ENCODE measurements around the gene SLC1A7. TPM values are rescaled to one million over a fixed set of nuclear protein-coding genes. Genes with fewer than 3 reads are reported as not detected.
A peak's percentile ranks its signal among the peaks of the same experiment; 100 is the strongest.

The SLC1A7 gene
- total and polyA plus RNA-seq, 2 of the 13 experiments (the other 11 are each of a cell fraction or from before 2014, with no cell fraction given): 0.04 to 2.0 TPM

DNA sequence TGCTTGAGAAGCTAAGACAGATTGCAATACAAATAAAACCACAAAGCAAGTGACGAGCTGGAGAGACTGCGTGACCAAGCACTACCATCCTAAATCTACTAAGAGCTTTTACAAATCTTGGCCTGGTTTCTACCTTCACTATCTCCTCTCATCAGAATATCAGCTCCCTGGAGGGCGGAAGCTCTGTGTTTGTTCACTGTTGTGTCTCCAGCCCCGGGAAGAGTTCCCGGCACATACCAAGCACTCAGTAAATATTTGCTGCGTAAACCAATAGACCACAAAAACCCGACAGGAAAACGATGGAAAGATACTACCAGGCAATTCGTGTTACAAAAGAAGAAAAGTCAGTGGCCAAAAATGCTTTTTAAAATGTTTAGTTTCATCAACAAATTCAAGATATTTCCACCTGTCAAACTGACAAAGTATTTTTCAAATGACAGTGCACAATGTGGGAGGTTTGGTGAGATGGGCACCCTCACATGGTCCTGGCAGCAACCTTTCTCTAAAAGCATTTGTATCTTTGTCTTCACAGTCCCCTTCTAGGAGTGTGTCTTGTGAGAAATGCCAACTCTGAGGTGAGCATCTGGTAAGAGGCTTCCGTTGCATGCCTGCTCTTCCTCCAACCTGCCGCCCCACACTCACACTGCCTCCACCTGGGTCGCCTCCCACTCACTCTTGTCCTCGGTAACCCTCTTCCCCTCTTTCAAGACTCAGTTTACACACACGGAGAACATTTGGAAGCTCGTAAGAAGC lies 34.7 kb downstream of the SLC1A7 start (continued):
- TF ChIP-seq CBX2 (IDR thresholded peaks at IDR 0.05; ENCODE audit: low read depth, low read length) (no peak), CBX2 (CRISPR knock-in tag; IDR thresholded peaks at IDR 0.05; ENCODE audit: low read depth) (no peak), MED1 (CRISPR knock-in tag; IDR thresholded peaks at IDR 0.05) (peak; percentile 94), ATF7 (IDR thresholded peaks at IDR 0.05) (no peak), ATF7 (CRISPR knock-in tag; IDR thresholded peaks at IDR 0.05) (no peak), ARNTL (CRISPR knock-in tag; IDR thresholded peaks at IDR 0.05) (peak; percentile 72), TAF15 (IDR thresholded peaks at IDR 0.05; ENCODE audit: low read depth, low read length, poor library complexity, severe bottlenecking) (no peak), BRCA1 (CRISPR knock-in tag; IDR thresholded peaks at IDR 0.05) (no peak), SAP130 (CRISPR knock-in tag; IDR thresholded peaks at IDR 0.05; ENCODE audit: low read depth) (peak; percentile 87), HCFC1 (IDR thresholded peaks at IDR 0.05; ENCODE audit: low read depth, low read length) (no peak), JUN (CRISPR knock-in tag; IDR thresholded peaks at IDR 0.05) (peak; percentile 69; the same call in 1 of the 2 replicates), GATAD1 (CRISPR knock-in tag; IDR thresholded peaks at IDR 0.05) (peak; percentile 40; the same call in 1 of the 2 replicates), SMAD1 (CRISPR knock-in tag; IDR thresholded peaks at IDR 0.05; ENCODE audit: borderline replicate concordance, low read depth) (no peak), ZNF33B (CRISPR knock-in tag; IDR thresholded peaks at IDR 0.05) (no peak), NKX3-1 (CRISPR knock-in tag; IDR thresholded peaks at IDR 0.05) (peak; percentile 87), PPARG (CRISPR knock-in tag; conservative IDR thresholded peaks at IDR 0.05) (peak; percentile 93)
- TF ChIP-seq, protein P1, sequence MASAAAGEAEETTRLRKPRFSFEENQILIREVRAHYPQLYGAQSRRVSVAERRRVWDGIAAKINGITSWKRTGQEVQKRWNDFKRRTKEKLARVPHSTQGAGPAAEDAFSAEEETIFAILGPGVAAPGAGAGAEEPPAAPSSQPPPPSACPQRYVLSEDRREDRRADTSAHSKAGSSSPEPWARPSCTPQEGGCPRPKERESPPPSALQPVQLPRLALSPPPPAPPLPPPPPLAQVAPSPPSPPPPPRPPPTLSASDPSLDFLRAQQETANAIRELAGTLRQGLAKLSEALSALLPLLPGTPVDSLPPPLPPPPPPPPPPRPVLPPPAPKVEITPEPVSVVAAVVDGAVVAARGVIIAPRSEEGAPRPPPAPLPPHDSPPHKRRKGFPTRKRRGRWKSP (CRISPR knock-in tag; IDR thresholded peaks at IDR 0.05): 0 out of 2 replicates have a peak, but pooled peaks have one; percentile 75
- TF ChIP-seq, protein P2, sequence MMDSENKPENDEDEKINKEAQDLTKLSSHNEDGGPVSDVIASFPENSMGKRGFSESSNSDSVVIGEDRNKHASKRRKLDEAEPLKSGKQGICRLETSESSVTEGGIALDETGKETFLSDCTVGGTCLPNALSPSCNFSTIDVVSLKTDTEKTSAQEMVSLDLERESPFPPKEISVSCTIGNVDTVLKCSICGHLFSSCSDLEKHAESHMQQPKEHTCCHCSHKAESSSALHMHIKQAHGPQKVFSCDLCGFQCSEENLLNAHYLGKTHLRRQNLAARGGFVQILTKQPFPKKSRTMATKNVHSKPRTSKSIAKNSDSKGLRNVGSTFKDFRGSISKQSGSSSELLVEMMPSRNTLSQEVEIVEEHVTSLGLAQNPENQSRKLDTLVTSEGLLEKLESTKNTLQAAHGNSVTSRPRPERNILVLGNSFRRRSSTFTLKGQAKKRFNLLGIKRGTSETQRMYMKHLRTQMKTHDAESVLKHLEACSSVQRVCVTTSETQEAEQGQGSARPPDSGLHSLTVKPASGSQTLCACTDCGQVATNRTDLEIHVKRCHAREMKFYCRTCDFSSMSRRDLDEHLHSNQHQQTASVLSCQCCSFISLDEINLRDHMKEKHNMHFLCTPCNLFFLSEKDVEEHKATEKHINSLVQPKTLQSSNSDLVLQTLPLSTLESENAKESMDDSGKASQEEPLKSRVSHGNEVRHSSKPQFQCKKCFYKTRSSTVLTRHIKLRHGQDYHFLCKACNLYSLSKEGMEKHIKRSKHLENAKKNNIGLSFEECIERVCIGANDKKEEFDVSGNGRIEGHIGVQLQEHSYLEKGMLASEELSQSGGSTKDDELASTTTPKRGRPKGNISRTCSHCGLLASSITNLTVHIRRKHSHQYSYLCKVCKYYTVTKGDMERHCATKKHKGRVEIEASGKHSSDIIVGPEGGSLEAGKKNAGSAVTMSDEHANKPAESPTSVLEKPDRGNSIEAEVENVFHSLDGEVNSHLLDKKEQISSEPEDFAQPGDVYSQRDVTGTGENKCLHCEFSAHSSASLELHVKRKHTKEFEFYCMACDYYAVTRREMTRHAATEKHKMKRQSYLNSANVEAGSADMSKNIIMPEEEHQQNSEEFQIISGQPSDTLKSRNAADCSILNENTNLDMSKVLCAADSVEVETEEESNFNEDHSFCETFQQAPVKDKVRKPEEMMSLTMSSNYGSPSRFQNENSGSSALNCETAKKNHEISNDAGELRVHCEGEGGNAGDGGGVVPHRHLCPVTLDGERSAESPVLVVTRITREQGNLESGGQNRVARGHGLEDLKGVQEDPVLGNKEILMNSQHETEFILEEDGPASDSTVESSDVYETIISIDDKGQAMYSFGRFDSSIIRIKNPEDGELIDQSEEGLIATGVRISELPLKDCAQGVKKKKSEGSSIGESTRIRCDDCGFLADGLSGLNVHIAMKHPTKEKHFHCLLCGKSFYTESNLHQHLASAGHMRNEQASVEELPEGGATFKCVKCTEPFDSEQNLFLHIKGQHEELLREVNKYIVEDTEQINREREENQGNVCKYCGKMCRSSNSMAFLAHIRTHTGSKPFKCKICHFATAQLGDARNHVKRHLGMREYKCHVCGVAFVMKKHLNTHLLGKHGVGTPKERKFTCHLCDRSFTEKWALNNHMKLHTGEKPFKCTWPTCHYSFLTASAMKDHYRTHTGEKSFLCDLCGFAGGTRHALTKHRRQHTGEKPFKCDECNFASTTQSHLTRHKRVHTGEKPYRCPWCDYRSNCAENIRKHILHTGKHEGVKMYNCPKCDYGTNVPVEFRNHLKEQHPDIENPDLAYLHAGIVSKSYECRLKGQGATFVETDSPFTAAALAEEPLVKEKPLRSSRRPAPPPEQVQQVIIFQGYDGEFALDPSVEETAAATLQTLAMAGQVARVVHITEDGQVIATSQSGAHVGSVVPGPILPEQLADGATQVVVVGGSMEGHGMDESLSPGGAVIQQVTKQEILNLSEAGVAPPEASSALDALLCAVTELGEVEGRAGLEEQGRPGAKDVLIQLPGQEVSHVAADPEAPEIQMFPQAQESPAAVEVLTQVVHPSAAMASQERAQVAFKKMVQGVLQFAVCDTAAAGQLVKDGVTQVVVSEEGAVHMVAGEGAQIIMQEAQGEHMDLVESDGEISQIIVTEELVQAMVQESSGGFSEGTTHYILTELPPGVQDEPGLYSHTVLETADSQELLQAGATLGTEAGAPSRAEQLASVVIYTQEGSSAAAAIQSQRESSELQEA (CRISPR knock-in tag; IDR thresholded peaks at IDR 0.05; ENCODE audit: not compliant biosample characterization): no peak
- TF ChIP-seq, protein P3, sequence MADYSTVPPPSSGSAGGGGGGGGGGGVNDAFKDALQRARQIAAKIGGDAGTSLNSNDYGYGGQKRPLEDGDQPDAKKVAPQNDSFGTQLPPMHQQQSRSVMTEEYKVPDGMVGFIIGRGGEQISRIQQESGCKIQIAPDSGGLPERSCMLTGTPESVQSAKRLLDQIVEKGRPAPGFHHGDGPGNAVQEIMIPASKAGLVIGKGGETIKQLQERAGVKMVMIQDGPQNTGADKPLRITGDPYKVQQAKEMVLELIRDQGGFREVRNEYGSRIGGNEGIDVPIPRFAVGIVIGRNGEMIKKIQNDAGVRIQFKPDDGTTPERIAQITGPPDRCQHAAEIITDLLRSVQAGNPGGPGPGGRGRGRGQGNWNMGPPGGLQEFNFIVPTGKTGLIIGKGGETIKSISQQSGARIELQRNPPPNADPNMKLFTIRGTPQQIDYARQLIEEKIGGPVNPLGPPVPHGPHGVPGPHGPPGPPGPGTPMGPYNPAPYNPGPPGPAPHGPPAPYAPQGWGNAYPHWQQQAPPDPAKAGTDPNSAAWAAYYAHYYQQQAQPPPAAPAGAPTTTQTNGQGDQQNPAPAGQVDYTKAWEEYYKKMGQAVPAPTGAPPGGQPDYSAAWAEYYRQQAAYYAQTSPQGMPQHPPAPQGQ (CRISPR knock-in tag; IDR thresholded peaks at IDR 0.05; ENCODE audit: borderline replicate concordance): no peak

Data from HepG2 (cell line).